C4-2B (cell line): ENCODE measurements around the gene ATG9B.

Source experiments
- ZFX ChIP-seq: fragments of 450-650 bp; IDR thresholded peaks from 2 replicates; pipeline ENCODE4 v1.6.1; 2017
- TF ChIP-seq, protein P1 (sequence below): fragments of 450-650 bp; conservative IDR thresholded peaks from 2 replicates; pipeline ENCODE4 v1.5.1; 2017; ENCODE audit warnings: mild to moderate bottlenecking

DNA sequence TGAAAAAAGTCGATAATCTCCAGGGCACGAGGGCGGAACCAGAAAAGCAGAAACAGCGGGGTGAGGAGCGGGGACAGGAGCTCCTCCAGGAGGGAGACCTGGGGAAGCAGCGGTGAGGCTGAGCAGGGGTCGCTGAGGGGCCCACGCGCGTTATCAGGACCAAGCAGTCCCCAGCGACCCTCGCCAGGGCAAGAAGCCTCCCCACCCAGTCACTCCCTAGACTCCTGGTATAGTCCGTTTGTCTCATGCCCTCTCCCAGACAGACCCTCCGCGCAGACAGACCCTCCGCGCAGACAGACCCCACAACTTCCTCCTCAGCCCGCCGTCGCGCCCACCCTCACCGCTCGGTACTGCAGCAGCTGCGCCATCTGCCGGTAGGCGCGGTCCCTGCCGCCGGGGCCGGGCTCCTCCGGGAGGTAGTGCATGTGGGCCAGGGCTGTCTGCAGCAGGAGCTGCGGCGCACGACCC, 6.3 kb downstream of the ATG9B start:
- TF ChIP-seq, protein P1, sequence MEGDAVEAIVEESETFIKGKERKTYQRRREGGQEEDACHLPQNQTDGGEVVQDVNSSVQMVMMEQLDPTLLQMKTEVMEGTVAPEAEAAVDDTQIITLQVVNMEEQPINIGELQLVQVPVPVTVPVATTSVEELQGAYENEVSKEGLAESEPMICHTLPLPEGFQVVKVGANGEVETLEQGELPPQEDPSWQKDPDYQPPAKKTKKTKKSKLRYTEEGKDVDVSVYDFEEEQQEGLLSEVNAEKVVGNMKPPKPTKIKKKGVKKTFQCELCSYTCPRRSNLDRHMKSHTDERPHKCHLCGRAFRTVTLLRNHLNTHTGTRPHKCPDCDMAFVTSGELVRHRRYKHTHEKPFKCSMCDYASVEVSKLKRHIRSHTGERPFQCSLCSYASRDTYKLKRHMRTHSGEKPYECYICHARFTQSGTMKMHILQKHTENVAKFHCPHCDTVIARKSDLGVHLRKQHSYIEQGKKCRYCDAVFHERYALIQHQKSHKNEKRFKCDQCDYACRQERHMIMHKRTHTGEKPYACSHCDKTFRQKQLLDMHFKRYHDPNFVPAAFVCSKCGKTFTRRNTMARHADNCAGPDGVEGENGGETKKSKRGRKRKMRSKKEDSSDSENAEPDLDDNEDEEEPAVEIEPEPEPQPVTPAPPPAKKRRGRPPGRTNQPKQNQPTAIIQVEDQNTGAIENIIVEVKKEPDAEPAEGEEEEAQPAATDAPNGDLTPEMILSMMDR: peak; percentile 100
- no peak for TF ChIP-seq ZFX
